IMR-90 (cell line): Measurements from ENCODE around the gene ERG28. TPM values are rescaled to one million over a fixed set of nuclear protein-coding genes. Genes with fewer than 3 reads are reported as not detected.

Experiments used
- ATAC-seq: fragments of 200-7000 bp; cut with Tn5 transposase; 2 replicates; pipeline ENCODE4 v1.9.1; 2020; ENCODE audit warnings: low read depth, mild to moderate bottlenecking, moderate library complexity
- BruUV-seq: library from RNA; stranded (reverse); fragments of 400-500 nt; replicated peaks from 2 replicates; lab custom pipeline; 2021; lab: Mats Ljungman, UMichigan
- CTCF ChIA-PET: fragments of 300-600 bp; formaldehyde crosslinking; extraction: SDS; loops from one replicate; lab custom pipeline; 2021; ENCODE audit warnings: antibody characterized with exemption; lab: Yijun Ruan, JAX
- POLR2A ChIA-PET: fragments of 300-600 bp; sonication (Branson Sonifier 250); formaldehyde crosslinking; loops from one replicate; lab custom pipeline; 2022; ENCODE audit warnings: antibody characterized with exemption; ENCODE audit not compliant: unreplicated experiment; lab: Charles Lee
- DNase-seq: peaks from one replicate; pipeline ENCODE4 v3.0.0; 2013
- H2AFZ ChIP-seq: replicated peaks from 2 replicates; pipeline ENCODE3; 2013; ENCODE audit warnings: low read length, mild to moderate bottlenecking; ENCODE audit not compliant: poor library complexity
- H2AK5ac ChIP-seq: 2 replicates; pipeline ENCODE4 v1.6.1; 2013; ENCODE audit warnings: low read depth, low read length, inconsistent platforms
- H2AK9ac ChIP-seq: replicated peaks from 2 replicates; pipeline ENCODE3; 2013; ENCODE audit warnings: mild to moderate bottlenecking, low read depth, low read length, moderate library complexity; ENCODE audit not compliant: poor library complexity
- H2BK120ac ChIP-seq: 2 replicates; pipeline ENCODE4 v1.6.1; 2013; ENCODE audit warnings: low read depth, low read length, inconsistent platforms
- H2BK15ac ChIP-seq: 3 replicates; pipeline ENCODE4 v1.6.1; 2013; ENCODE audit warnings: low read depth, low read length, inconsistent platforms
- H2BK20ac ChIP-seq: 2 replicates; pipeline ENCODE4 v1.6.1; 2013; ENCODE audit warnings: low read depth, mild to moderate bottlenecking, inconsistent platforms, low read length, moderate library complexity
- H2BK5ac ChIP-seq: 2 replicates; pipeline ENCODE4 v1.6.1; 2013; ENCODE audit warnings: mild to moderate bottlenecking, low read depth, low read length, inconsistent platforms; ENCODE audit not compliant: poor library complexity, severe bottlenecking
- H3K14ac ChIP-seq: replicated peaks from 2 replicates; pipeline ENCODE4 v1.6.1; 2013; ENCODE audit warnings: low read depth, low read length, inconsistent platforms
- H3K18ac ChIP-seq: 2 replicates; pipeline ENCODE4 v1.6.1; 2013; ENCODE audit warnings: low read depth, low read length, control low read depth
- H3K23ac ChIP-seq: 2 replicates; pipeline ENCODE4 v1.6.1; 2013; ENCODE audit warnings: low read depth, low read length, inconsistent platforms
- H3K27ac ChIP-seq: 2 replicates; pipeline ENCODE4 v1.5.1; 2013; ENCODE audit warnings: mild to moderate bottlenecking, control low read depth, low read length; ENCODE audit not compliant: insufficient read depth
- H3K27me3 ChIP-seq: 2 replicates; pipeline ENCODE4 v1.6.1; 2013; ENCODE audit warnings: low read length; ENCODE audit not compliant: control insufficient read depth, insufficient read depth
- H3K36me3 ChIP-seq: 2 replicates; pipeline ENCODE4 v1.6.1; 2013; ENCODE audit warnings: low read length, mixed read lengths; ENCODE audit not compliant: control insufficient read depth, insufficient read depth
- H3K4ac ChIP-seq: 2 replicates; pipeline ENCODE4 v1.6.1; 2013; ENCODE audit warnings: low read depth, low read length, inconsistent platforms
- H3K4me1 ChIP-seq: 2 replicates; pipeline ENCODE4 v1.6.1; 2013; ENCODE audit warnings: low read length, mixed read lengths; ENCODE audit not compliant: control insufficient read depth, insufficient read depth
- H3K4me2 ChIP-seq: 2 replicates; pipeline ENCODE4 v1.6.1; 2013; ENCODE audit warnings: low read depth, mild to moderate bottlenecking, control low read depth, low read length, moderate library complexity
- H3K4me3 ChIP-seq: 2 replicates; pipeline ENCODE4 v1.5.1; 2013; ENCODE audit warnings: low read depth, mild to moderate bottlenecking, control low read depth, low read length, moderate library complexity; ENCODE audit not compliant: insufficient read depth
- H3K56ac ChIP-seq: 2 replicates; pipeline ENCODE4 v1.6.1; 2013; ENCODE audit warnings: low read length, inconsistent platforms; ENCODE audit not compliant: insufficient read depth; ENCODE audit errors: extremely low read depth
- H3K79me1 ChIP-seq, 2 experiments: 2 replicates each; pipeline ENCODE4 v1.6.1; 2013; ENCODE audit warnings: low read length in 2 of 2, inconsistent platforms in 1 of 2, low read depth in 1 of 2
- H3K9ac ChIP-seq: 2 replicates; pipeline ENCODE4 v1.6.1; 2013; ENCODE audit warnings: low read depth, low read length, control low read depth
- H3K9me1 ChIP-seq: 2 replicates; pipeline ENCODE4 v1.6.1; 2013; ENCODE audit warnings: low read length, inconsistent platforms; ENCODE audit not compliant: insufficient read depth
- H3K9me3 ChIP-seq: 2 replicates; pipeline ENCODE4 v1.6.1; 2013; ENCODE audit warnings: low read length; ENCODE audit not compliant: control insufficient read depth, insufficient read depth
- H4K20me1 ChIP-seq: 2 replicates; pipeline ENCODE4 v1.6.1; 2013; ENCODE audit warnings: low read length, inconsistent platforms; ENCODE audit not compliant: insufficient read depth
- H4K5ac ChIP-seq: 2 replicates; pipeline ENCODE4 v1.6.1; 2013; ENCODE audit warnings: mild to moderate bottlenecking, low read depth, low read length, control low read depth
- H4K8ac ChIP-seq, 2 experiments: 2 replicates each; pipeline ENCODE4 v1.6.1; 2013; ENCODE audit warnings: low read depth in 2 of 2, low read length in 2 of 2, control low read depth in 1 of 2, inconsistent platforms in 1 of 2
- H4K91ac ChIP-seq: 2 replicates; pipeline ENCODE4 v1.6.1; 2013; ENCODE audit warnings: low read depth, low read length, inconsistent platforms; ENCODE audit not compliant: insufficient read depth
- BHLHE40 ChIP-seq: fragments of 150-350 bp; IDR thresholded peaks from 2 replicates; pipeline ENCODE4 v1.6.1; 2016; ENCODE audit warnings: mild to moderate bottlenecking, low read depth, low read length
- CEBPB ChIP-seq: IDR thresholded peaks from 2 replicates; pipeline ENCODE4 v1.6.1; 2012; ENCODE audit warnings: low read depth, low read length, improper control_type of control experiment
- CHD1 ChIP-seq: IDR thresholded peaks from 2 replicates; pipeline ENCODE4 v1.6.1; 2012; ENCODE audit warnings: low read depth, low read length, improper control_type of control experiment
- CTCF ChIP-seq: conservative IDR thresholded peaks from 2 replicates; pipeline ENCODE4 v1.5.1; 2012; ENCODE audit warnings: mild to moderate bottlenecking, low read depth, low read length, improper control_type of control experiment
- ELK1 ChIP-seq: fragments of 150-350 bp; IDR thresholded peaks from 2 replicates; pipeline ENCODE4 v1.6.1; 2016; ENCODE audit warnings: low read depth, mild to moderate bottlenecking, low read length, moderate library complexity, borderline replicate concordance
- FOS ChIP-seq: fragments of 150-350 bp; IDR thresholded peaks from 2 replicates; pipeline ENCODE4 v1.6.1; 2016; ENCODE audit warnings: low read depth, low read length
- MAFK ChIP-seq: IDR thresholded peaks from 2 replicates; pipeline ENCODE4 v1.6.1; 2012; ENCODE audit warnings: low read depth, low read length, improper control_type of control experiment
- MAZ ChIP-seq: IDR thresholded peaks from 2 replicates; pipeline ENCODE4 v1.6.1; 2012; ENCODE audit warnings: low read depth, mild to moderate bottlenecking, low read length, improper control_type of control experiment, moderate library complexity, borderline replicate concordance
- MXI1 ChIP-seq: IDR thresholded peaks from 2 replicates; pipeline ENCODE4 v1.6.1; 2012; ENCODE audit warnings: low read depth, mild to moderate bottlenecking, low read length, moderate library complexity, borderline replicate concordance
- NFE2L2 ChIP-seq: fragments of 150-350 bp; IDR thresholded peaks from 2 replicates; pipeline ENCODE4 v1.6.1; 2016; ENCODE audit warnings: low read depth, mild to moderate bottlenecking, low read length
- POLR2A ChIP-seq: IDR thresholded peaks from 2 replicates; pipeline ENCODE4 v1.6.1; 2012; ENCODE audit warnings: mild to moderate bottlenecking, low read depth, low read length
- RAD21 ChIP-seq: IDR thresholded peaks from 2 replicates; pipeline ENCODE4 v1.6.1; 2012; ENCODE audit warnings: low read length, improper control_type of control experiment
- RCOR1 ChIP-seq: IDR thresholded peaks from 2 replicates; pipeline ENCODE4 v1.6.1; 2012; ENCODE audit warnings: mild to moderate bottlenecking, low read length, improper control_type of control experiment; ENCODE audit not compliant: insufficient replicate concordance
- RFX5 ChIP-seq: IDR thresholded peaks from 2 replicates; pipeline ENCODE4 v1.8.0; 2012; ENCODE audit warnings: low read depth, mild to moderate bottlenecking, low read length, moderate library complexity
- SMC3 ChIP-seq: fragments of 150-350 bp; IDR thresholded peaks from 2 replicates; pipeline ENCODE4 v1.6.1; 2016; ENCODE audit warnings: low read depth, mild to moderate bottlenecking, antibody characterized with exemption, low read length, moderate library complexity
- USF2 ChIP-seq: fragments of 150-350 bp; IDR thresholded peaks from 2 replicates; pipeline ENCODE4 v1.6.1; 2017; ENCODE audit warnings: mild to moderate bottlenecking, antibody characterized with exemption, low read length, low read depth
- WGBS, 2 experiments: methylation state at CpG; one replicate each; pipeline versions ENCODE4 v1.1.5 to v1.1.7; 2013; ENCODE audit warnings: missing lambda C conversion rate in 2 of 2; ENCODE audit not compliant: insufficient read length in 1 of 2; ENCODE audit errors: extremely low coverage in 2 of 2; 5-methylcytosine and 5-hydroxymethylcytosine counted together
- dilution Hi-C: fragments of 300-500 bp; cut with HindIII; formaldehyde crosslinking; loops from one replicate; pipeline ENCODE4 v1.14.3; 2018; ENCODE audit warnings: low sequenced_read_pairs; ENCODE audit not compliant: unreplicated experiment
- in situ Hi-C: fragments of 300-500 bp; cut with MboI; formaldehyde crosslinking; loops from 3 replicates; pipeline ENCODE4 v1.14.3; 2019; ENCODE audit warnings: low sequenced_read_pairs, inconsistent platforms, mixed read lengths
- intact Hi-C: fragments of 100-400 bp; cut with micrococcal nuclease; formaldehyde crosslinking; loops from 2 replicates; pipeline ENCODE4 v1.10.0; 2022
- polyA plus RNA-seq, 3 experiments: library from polyadenylated mRNA; depleted of rRNA; stranded (reverse); fragments of >200 nt; gene quantifications; 2 replicates each; pipeline ENCODE4 v1.2.3, GENCODE V29; 2012; ENCODE audit warnings: low replicate concordance in 1 of 3
- total RNA-seq: library from RNA; depleted of rRNA; stranded (reverse); fragments of >200 nt; gene quantifications from 2 replicates; pipeline ENCODE4 v1.2.3, GENCODE V29; 2012

ERG28 gene
- total and polyA plus RNA-seq, 2 of the 4 experiments (the other 2 are of a cell fraction), result 0.90 to 15.4 TPM

GRCh38 chr14:75697386-75697785 is 36.7 kb upstream of the ERG28 start:
- intact Hi-C loops, result no loop called here
- H3K36me3 ChIP-seq, result peaks cover 16% of the 10 kb centered on the region
- H3K14ac ChIP-seq, result no peak overlapping the region
- TF ChIP-seq CEBPB (no peak), SMC3 (no peak), CTCF (no peak), BHLHE40 (no peak), RCOR1 (no peak), ELK1 (no peak), MAFK (no peak), MAZ (no peak), FOS (no peak), POLR2A (no peak), RAD21 (no peak), RFX5 (no peak), CHD1 (no peak), NFE2L2 (no peak), MXI1 (no peak), USF2 (no peak)
- DNase-seq (no peak), ATAC-seq (no peak)
- dilution Hi-C loops, result no loop called here
- no peak overlapping the region for H2BK5ac ChIP-seq
- H4K5ac ChIP-seq, result no peak overlapping the region
- no peaks in the 10 kb centered on the region for H3K27me3 ChIP-seq
- H3K4me3 ChIP-seq, result no peak overlapping the region
- H4K8ac ChIP-seq, result no peak overlapping the region
- no peak overlapping the region for H3K23ac ChIP-seq
- H3K9me1 ChIP-seq, result no peaks in the 10 kb centered on the region
- ChIA-PET CTCF (interaction anchor here (1.3 to 1.5 kb wide), 2 partner anchors 12 to 282 kb away, joined by 3 to 4 read pairs; no protein-coding TSS in a partner anchor), POLR2A (no interaction called here)
- no TSS peak for BruUV-seq
- H2BK20ac ChIP-seq, result no peak overlapping the region
- H3K4ac ChIP-seq, result no peak overlapping the region
- H2BK120ac ChIP-seq, result no peak overlapping the region
- 0 out of 2 replicates have a peak, but pooled peaks cover 1% of the 10 kb centered on the region for H3K9me3 ChIP-seq
- peaks cover 2% of the 10 kb centered on the region; the same call in 1 of the 2 replicates for H3K4me1 ChIP-seq
- H3K56ac ChIP-seq, result no peak overlapping the region
- H3K9ac ChIP-seq, result no peak overlapping the region
- H3K4me2 ChIP-seq, result no peak overlapping the region
- H3K18ac ChIP-seq, result no peak overlapping the region
- no peak overlapping the region for H2AK9ac ChIP-seq
- H2AK5ac ChIP-seq, result no peak overlapping the region
- H4K20me1 ChIP-seq, result no peaks in the 10 kb centered on the region
- H2AFZ ChIP-seq, result no peak overlapping the region
- H2BK15ac ChIP-seq, result no peak overlapping the region
- in situ Hi-C loops, result no loop called here
- no peaks in the 10 kb centered on the region for H3K79me1 ChIP-seq
- H4K91ac ChIP-seq, result no peak overlapping the region
- no CpG with 5 or more reads among the region's 1 CpG for WGBS, 2 experiments
- no peak overlapping the region for H3K27ac ChIP-seq
